DMS153 (cell line): ENCODE measurements around the gene BSND.
A peak's percentile ranks its signal among the peaks of the same experiment; 100 is the strongest.
"Not testable (repeated sequence)": the region's sequence is repeated elsewhere in the genome, so short reads cannot be mapped to it uniquely, and the experiment has no call there.

Experiments used
- DNase-seq: peaks from one replicate; lab custom pipeline; 2025; lab: John Stamatoyannopoulos, UW

Gene BSND

GRCh38 chr1:55021942-55022546, 23.3 kb downstream of the BSND start:
- peak; percentile 91 for DNase-seq

DNA sequence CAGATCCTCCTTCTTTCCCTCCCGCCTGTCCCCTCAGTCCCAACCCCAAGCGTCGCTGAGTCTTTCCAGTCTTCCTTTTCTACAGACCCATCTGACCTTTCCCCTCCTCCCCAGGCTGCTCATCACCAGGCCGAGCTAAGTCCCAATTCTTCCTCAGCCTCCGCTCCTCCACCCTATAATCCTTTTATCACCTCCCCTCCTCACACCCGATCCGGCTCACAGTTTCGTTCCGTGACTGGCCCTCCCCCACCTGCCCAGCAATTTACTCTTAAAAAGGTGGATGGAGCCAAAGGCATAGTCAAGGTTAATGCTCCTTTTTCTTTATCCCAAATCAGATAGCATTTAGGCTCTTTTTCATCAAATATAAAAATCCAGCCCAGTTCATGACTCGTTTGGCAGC, 25.4 kb downstream of the BSND start:
- not testable (repeated sequence) for DNase-seq

DNA sequence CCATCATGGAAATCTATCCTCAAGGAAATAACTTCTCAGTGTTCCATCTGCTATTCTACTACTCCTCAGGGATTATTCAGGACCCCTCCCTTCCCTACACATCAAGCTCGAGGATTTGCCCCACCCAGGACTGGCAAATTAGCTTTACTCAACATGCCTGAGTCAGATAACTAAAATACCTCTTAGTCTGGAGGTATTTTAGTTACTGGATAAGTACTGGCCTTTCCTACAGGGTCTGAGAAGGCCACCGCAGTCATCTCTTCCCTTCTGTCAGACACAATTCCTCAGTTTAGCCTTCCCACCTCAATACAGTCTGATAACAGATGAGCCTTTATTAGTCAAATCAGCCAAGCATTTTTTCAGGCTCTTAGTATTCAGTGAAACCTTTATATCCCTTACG, 27.9 kb downstream of the BSND start:
- not testable (repeated sequence) for DNase-seq

GRCh38 chr1:55031098-55031497, 32.4 kb downstream of the BSND start:
- not testable (repeated sequence) for DNase-seq

GRCh38 chr1:55033265-55033614, 34.5 kb downstream of the BSND start:
- DNase-seq = no peak

- no peak for DNase-seq
Observed at GRCh38 chr1:55034476-55035133, 35.9 kb downstream of the BSND start.

- no peak for DNase-seq
Observed at GRCh38 chr1:55035904-55036303, 37.2 kb downstream of the BSND start.

DNA sequence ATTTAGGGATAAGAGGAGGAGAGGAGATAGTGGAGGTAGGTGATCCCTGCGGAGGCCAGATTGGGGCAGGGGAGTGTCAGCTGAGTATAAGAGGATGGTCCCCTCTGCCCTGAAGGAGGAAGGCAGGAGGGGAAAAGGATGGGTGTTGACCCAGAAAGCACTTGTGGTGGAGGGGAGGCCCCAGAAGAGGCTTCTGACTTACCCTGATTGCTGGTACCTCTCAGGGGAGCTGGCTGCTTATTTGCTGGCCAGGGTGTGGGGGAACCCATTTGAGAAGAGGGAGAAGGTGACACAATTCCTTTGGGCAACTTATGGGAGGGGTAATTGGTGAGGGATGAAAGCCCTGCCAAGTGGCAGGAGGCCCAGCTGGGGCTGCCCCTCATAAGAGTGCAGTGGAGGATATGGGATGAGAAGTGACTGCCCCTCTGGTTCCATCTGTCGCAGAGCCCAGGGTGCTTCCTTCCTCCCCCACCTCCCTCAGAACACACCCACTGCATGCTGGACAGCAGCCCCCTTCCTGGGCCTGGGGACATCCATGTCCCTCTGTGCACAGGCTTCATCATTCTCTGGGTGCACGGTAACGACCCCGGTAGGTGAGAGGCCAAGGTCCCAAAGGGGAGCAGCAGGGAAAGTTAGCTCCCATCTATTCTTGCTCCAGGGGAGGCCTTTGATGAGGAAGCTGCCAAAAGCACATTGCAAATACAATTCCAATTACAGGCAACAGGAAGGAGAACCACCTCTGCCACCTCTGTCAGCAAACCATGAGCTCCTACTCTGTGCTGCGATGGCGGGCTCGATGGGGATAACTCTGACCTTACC, 39.2 kb downstream of the BSND start:
- no peak for DNase-seq

DNA sequence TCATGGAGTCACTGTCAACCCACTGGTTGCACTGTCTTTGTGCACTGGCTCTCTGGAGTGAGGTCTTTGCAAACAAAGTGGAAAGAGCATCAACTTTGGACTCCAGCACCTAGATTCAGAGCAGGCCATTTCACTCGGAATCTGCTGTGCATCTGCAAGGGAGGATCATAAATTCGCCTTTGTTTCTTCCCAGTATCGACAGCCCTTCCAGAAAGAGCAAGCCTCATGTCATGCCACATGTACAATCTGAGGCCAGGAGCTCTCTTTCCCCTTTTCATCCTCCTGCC, 39.8 kb downstream of the BSND start:
- DNase-seq = no peak

DNA sequence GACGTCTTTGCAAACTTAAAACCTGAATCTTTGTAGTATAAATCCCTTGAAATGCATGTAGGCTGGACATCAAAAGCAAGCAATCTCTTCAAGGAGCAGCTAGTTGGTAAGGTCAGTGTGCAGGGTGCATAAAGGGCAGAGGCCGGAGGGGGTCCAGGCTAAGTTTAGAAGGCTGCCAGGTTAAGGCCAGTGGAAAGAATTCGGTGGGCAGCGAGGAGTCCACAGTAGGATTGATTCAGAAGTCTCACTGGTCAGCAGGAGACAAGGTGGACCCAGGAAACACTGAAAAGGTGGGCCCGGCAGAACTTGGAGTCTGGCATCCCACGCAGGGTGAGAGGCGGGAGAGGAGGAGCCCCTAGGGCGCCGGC, 40.2 kb downstream of the BSND start:
- DNase-seq = no peak

DNA sequence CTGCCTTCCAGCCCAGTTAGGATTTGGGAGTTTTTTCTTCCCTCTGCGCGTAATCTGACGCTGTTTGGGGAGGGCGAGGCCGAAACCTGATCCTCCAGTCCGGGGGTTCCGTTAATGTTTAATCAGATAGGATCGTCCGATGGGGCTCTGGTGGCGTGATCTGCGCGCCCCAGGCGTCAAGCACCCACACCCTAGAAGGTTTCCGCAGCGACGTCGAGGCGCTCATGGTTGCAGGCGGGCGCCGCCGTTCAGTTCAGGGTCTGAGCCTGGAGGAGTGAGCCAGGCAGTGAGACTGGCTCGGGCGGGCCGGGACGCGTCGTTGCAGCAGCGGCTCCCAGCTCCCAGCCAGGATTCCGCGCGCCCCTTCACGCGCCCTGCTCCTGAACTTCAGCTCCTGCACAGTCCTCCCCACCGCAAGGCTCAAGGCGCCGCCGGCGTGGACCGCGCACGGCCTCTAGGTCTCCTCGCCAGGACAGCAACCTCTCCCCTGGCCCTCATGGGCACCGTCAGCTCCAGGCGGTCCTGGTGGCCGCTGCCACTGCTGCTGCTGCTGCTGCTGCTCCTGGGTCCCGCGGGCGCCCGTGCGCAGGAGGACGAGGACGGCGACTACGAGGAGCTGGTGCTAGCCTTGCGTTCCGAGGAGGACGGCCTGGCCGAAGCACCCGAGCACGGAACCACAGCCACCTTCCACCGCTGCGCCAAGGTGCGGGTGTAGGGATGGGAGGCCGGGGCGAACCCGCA, 40.8 kb downstream of the BSND start, which contains the start of gene PCSK9:
Gene PCSK9, plus strand, starts transcription at position 207 of the 741 bp plus-strand sequence. Its CDS starts 290 bp downstream, at position 497.
- DNase-seq = no peak

DNA sequence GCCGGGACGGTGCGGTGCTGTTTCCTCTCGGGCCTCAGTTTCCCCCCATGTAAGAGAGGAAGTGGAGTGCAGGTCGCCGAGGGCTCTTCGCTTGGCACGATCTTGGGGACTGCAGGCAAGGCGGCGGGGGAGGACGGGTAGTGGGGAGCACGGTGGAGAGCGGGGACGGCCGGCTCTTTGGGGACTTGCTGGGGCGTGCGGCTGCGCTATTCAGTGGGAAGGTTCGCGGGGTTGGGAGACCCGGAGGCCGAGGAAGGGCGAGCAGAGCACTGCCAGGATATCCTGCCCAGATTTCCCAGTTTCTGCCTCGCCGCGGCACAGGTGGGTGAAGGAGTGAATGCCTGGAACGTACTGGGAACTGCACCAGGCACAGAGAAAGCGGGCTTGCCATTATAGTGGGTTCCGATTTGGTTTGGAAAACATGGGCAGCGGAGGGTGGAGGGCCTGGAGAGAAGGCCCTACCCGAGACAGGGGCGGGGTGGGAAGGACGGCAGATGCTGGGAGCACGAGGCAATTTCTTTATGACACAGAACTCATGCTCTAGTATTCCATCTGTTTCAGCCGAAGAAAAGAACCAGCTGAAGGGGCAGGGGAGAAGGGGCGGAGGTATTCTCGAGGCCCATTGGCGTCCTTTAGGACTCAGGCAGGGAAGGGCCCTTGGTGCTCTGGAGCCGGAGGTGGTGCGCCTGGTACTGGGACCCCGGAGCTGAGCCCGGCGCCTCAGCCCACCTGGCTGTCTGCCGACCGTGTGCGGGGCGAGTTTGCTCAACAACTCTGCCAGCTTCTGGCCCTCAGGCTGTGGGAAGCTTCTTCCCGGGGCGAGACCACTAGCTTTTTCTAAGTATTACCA, 41.6 kb downstream of the BSND start:
- DNase-seq = no peak

GRCh38 chr1:55040933-55041494, 42.3 kb downstream of the BSND start:
- no peak for DNase-seq

GRCh38 chr1:55041613-55042012, 42.9 kb downstream of the BSND start:
- DNase-seq = no peak

DNA sequence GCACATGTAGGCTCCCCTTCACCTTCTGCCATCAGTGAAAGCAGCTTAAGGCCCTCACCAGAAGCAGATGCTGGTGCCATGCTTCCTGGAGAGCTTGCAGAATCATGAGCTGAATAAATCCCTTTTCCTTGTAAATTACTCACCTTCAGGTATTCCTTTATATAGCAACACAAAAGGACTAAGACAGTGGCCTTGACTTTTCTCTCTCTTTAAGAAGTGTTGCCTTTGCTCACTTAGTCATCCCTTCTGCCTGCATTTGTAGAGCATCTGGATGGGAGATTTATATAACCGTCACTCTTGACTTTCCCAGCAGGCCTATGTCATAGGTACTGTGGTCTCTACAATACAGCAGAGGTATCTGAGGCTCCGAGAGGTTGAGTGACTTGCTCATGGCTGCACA, 44.3 kb downstream of the BSND start:
- DNase-seq = no peak

- DNase-seq = no peak
Observed at GRCh38 chr1:55043726-55044125, 45.0 kb downstream of the BSND start.

DNA sequence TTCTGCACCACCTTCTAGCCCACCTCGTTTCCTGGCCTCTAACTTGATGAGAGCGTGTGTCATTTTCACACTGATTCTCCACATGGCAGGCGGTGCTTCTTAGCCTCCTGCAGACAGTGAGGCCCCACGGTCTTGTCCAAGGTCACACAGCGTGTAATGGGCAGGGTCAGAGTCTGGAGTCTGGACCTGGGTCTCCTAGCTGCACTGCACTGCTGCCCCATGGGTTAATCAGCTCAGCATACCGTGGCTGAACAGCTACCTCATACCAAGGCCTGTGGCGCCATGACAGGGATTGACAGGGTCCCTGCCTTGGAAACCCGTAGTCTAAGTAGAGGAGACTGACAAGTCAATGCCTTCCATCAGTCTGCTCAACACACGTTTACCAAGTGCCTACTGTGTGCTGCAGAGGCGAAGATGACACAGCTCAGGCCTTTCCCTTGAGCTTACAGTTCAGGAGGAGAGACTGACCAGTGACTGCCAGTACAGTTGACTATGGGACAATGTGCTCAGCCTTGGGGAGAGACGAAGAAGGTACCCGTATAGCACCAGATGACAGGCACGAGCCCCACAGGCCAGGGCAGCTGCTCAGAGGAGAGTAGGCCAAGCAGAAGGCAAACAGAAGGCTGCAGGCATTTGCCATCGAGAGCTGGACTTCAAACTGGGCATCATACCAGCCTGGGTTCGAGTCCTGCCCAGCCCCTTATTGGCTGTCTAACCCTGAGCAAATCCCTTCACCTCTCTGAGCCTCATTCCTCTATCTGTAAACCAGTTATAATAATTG, 46.1 kb downstream of the BSND start:
- no peak for DNase-seq

GRCh38 chr1:55045430-55045829, 46.7 kb downstream of the BSND start:
- no peak for DNase-seq

DNA sequence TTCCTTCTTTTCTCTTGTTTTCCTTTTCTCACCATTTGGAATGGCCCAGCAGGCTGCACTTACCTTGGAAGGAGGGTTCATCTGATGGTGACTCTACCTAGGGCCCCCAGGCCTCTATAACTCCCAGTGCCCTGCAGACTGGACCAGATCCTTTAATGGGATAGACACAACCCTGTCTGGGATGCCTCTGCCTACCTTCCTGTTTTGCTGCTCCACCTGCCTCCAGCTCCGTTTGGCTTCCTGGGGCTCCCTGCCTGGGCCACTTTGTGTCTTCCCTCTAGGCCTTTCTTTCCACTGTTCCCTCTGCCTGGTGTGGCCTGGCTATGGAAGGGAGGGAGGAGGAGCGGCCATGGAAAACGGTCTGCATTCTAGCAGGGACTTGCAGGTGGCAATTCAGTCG, 48.1 kb downstream of the BSND start:
- no peak for DNase-seq

- no peak for DNase-seq
Observed at GRCh38 chr1:55047611-55048010, 48.9 kb downstream of the BSND start.
